ENCODE measurements around the gene UNG. TPM values are rescaled to one million over a fixed set of nuclear protein-coding genes. Genes with fewer than 3 reads are reported as not detected.

Gene UNG
- total RNA-seq, 1 donor from 2014 or later: 49.3 TPM

DNA sequence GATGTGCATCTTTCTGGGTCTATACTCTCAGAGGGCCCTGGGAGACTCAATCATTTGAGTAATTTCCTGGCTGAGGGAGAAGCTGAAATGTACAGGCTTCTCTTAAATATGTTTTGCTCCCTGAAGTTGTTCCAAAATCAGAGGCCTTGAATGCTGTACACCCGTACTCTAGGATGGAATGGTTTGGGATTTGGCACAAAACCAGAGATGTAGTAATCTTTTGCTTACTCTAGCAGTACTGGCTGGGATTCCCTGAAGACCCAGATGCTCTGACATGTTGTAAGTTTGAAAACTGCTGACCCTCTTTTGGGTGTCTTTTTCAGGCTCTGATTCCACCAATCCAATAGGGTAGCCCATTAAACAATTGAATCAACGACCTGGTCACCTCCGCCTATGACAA, 29.4 kb downstream of the UNG start:
- Histone ChIP-seq H3K4me3 (ENCODE audit: low read depth, low read length) (no peak overlapping the region), H3K27me3 (ENCODE audit: control insufficient read depth, insufficient read depth, low read length) (peaks cover 5% of the 10 kb centered on the region), H3K36me3 (ENCODE audit: control insufficient read depth, insufficient read depth, low read length) (no peaks in the 10 kb centered on the region)
- no peak for DNase-seq (ENCODE audit: low read depth)
- no peak for TF ChIP-seq CTCF (IDR thresholded peaks at IDR 0.05; ENCODE audit: insufficient read depth, low read length, poor library complexity, severe bottlenecking)

GRCh38 chr12:109127533-109128242, 30.3 kb downstream of the UNG start:
- no peak overlapping the region for H3K4me3 ChIP-seq (ENCODE audit: low read depth, low read length)
- peaks cover 7% of the 10 kb centered on the region for H3K27me3 ChIP-seq (ENCODE audit: control insufficient read depth, insufficient read depth, low read length)
- TF ChIP-seq CTCF (IDR thresholded peaks at IDR 0.05; ENCODE audit: insufficient read depth, low read length, poor library complexity, severe bottlenecking): no peak
- no peak for DNase-seq (ENCODE audit: low read depth)
- no peaks in the 10 kb centered on the region for H3K36me3 ChIP-seq (ENCODE audit: control insufficient read depth, insufficient read depth, low read length)

- H3K36me3 ChIP-seq (ENCODE audit: control insufficient read depth, insufficient read depth, low read length): no peaks in the 10 kb centered on the region
- H3K4me3 ChIP-seq (ENCODE audit: low read depth, low read length): no peak overlapping the region
- DNase-seq (ENCODE audit: low read depth): no peak
- no peak for TF ChIP-seq CTCF (IDR thresholded peaks at IDR 0.05; ENCODE audit: insufficient read depth, low read length, poor library complexity, severe bottlenecking)
- H3K27me3 ChIP-seq (ENCODE audit: control insufficient read depth, insufficient read depth, low read length): peaks cover 7% of the 10 kb centered on the region
Observed at GRCh38 chr12:109130297-109131153, 33.1 kb downstream of the UNG start.

- Histone ChIP-seq H3K36me3 (ENCODE audit: control insufficient read depth, insufficient read depth, low read length) (no peaks in the 10 kb centered on the region), H3K4me3 (ENCODE audit: low read depth, low read length) (no peak overlapping the region), H3K27me3 (ENCODE audit: control insufficient read depth, insufficient read depth, low read length) (peaks cover 7% of the 10 kb centered on the region)
- TF ChIP-seq CTCF (IDR thresholded peaks at IDR 0.05; ENCODE audit: insufficient read depth, low read length, poor library complexity, severe bottlenecking): no peak
- DNase-seq (ENCODE audit: low read depth): no peak
Observed at GRCh38 chr12:109131154-109132050, 34.0 kb downstream of the UNG start.

- TF ChIP-seq CTCF (IDR thresholded peaks at IDR 0.05; ENCODE audit: insufficient read depth, low read length, poor library complexity, severe bottlenecking): peak; percentile 51
- no peak overlapping the region for H3K4me3 ChIP-seq (ENCODE audit: low read depth, low read length)
- no peak for DNase-seq (ENCODE audit: low read depth)
- H3K36me3 ChIP-seq (ENCODE audit: control insufficient read depth, insufficient read depth, low read length): no peaks in the 10 kb centered on the region
- H3K27me3 ChIP-seq (ENCODE audit: control insufficient read depth, insufficient read depth, low read length): peaks cover 7% of the 10 kb centered on the region
Observed at GRCh38 chr12:109134186-109134917, 37.0 kb downstream of the UNG start.

Measured in kidney epithelial cell (primary cell).